Peyer's patch (tissue), 4 donors: ENCODE results near the gene KHDC4.
A peak's percentile ranks its signal among the peaks of the same experiment; 100 is the strongest.

Experiments used
- POLR2A ChIP-seq, 2 donors: fragments of 450-650 bp; IDR thresholded peaks; one replicate each; pipeline ENCODE4 v1.5.1; 2017; ENCODE audit warnings: antibody characterized with exemption in 2 of 2, mild to moderate bottlenecking in 2 of 2, moderate library complexity in 2 of 2
- TF ChIP-seq, protein P1 (sequence below), 6 experiments: fragments of 450-650 bp in 4 of 6; fragments of 200-600 bp in 2 of 6; sonication (generic) in 1 of 6; IDR thresholded peaks; one replicate each; pipeline ENCODE4 v1.5.1; 2017 to 2019; ENCODE audit warnings: antibody characterized with exemption in 6 of 6, mild to moderate bottlenecking in 3 of 6, moderate library complexity in 1 of 6

DNA sequence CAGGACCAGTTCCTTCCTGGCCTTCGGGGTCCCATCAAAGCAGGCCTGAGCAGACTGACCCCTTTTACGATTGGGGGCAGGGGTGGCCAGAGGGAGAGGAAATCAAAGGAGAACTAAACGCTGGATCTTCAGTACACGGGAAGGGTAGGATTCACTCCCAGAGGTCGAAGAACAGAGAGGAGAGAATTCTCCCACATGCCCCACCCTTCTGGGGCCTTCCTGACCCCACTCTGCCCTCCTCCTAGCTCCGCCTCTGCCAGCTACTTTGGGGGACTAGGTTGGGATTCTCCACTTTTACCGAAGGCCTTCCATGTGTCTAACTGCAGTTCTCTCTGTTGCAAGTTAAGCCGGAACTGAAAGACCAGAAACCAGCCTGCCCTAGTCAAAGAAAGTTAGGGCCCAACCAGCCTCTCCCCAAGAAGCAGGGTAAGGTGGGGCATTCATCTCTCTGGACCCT, 44.8 kb upstream of the KHDC4 start:
- TF ChIP-seq, protein P1, sequence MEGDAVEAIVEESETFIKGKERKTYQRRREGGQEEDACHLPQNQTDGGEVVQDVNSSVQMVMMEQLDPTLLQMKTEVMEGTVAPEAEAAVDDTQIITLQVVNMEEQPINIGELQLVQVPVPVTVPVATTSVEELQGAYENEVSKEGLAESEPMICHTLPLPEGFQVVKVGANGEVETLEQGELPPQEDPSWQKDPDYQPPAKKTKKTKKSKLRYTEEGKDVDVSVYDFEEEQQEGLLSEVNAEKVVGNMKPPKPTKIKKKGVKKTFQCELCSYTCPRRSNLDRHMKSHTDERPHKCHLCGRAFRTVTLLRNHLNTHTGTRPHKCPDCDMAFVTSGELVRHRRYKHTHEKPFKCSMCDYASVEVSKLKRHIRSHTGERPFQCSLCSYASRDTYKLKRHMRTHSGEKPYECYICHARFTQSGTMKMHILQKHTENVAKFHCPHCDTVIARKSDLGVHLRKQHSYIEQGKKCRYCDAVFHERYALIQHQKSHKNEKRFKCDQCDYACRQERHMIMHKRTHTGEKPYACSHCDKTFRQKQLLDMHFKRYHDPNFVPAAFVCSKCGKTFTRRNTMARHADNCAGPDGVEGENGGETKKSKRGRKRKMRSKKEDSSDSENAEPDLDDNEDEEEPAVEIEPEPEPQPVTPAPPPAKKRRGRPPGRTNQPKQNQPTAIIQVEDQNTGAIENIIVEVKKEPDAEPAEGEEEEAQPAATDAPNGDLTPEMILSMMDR (IDR thresholded peaks at IDR 0.05): no peak
- peak in 1 of 2 donors; percentile 12 for TF ChIP-seq POLR2A (IDR thresholded peaks at IDR 0.05)
